ENCODE measurements around the gene PHGDH.

GRCh38 chr1:119729044-119729443 is 17.3 kb downstream of the PHGDH start:
- TF ChIP-seq CTCF (IDR thresholded peaks at IDR 0.05; ENCODE audit: low read depth, low read length) (no peak), EZH2phosphoT487 (IDR thresholded peaks at IDR 0.05; ENCODE audit: low read depth) (no peak)

Data from OCI-LY3 (cell line).